ENCODE results near the gene TTLL11. TPM values are rescaled to one million over a fixed set of nuclear protein-coding genes. Genes with fewer than 3 reads are reported as not detected.

The TTLL11 gene
- total RNA-seq, 1 experiment from 2014 or later, result 1.5 TPM

DNA sequence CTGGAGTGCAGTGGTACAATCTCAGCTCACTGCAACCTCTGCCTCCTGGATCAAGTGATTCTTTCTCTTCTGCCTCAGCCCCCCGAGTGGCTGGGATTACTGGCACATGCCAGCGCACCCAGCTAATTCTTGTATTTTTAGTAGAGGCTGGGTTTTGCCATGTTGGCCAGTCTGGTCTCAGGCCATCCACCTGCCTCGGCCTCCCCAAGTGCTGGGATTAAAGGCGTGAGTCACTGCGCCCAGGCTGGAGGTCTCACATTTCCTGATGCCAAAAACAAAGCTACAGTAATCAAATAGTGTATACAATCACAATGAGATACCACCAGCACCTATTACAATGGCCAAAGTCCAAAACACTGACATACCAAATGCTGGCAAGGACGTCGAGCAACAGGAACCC, 51.1 kb downstream of the TTLL11 start:
- no peaks in the 10 kb centered on the region for H3K79me1 ChIP-seq (ENCODE audit: insufficient read depth, low read depth, low read length, poor library complexity, severe bottlenecking)
- no peak overlapping the region for H3K27ac Mint-ChIP-seq
- no peaks in the 10 kb centered on the region for H3K36me3 Mint-ChIP-seq (ENCODE audit: insufficient read depth in 1 of 3, low read depth in 3 of 3)
- DNase-seq, result no peak
- no peak overlapping the region for H4K8ac ChIP-seq (replicated peaks; ENCODE audit: insufficient read length, low read depth, low read length)
- H3K14ac ChIP-seq (ENCODE audit: insufficient read depth, low read length), result no peak overlapping the region
- TF ChIP-seq, protein P1, sequence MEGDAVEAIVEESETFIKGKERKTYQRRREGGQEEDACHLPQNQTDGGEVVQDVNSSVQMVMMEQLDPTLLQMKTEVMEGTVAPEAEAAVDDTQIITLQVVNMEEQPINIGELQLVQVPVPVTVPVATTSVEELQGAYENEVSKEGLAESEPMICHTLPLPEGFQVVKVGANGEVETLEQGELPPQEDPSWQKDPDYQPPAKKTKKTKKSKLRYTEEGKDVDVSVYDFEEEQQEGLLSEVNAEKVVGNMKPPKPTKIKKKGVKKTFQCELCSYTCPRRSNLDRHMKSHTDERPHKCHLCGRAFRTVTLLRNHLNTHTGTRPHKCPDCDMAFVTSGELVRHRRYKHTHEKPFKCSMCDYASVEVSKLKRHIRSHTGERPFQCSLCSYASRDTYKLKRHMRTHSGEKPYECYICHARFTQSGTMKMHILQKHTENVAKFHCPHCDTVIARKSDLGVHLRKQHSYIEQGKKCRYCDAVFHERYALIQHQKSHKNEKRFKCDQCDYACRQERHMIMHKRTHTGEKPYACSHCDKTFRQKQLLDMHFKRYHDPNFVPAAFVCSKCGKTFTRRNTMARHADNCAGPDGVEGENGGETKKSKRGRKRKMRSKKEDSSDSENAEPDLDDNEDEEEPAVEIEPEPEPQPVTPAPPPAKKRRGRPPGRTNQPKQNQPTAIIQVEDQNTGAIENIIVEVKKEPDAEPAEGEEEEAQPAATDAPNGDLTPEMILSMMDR (conservative IDR thresholded peaks at IDR 0.05), result no peak
- H2BK20ac ChIP-seq (ENCODE audit: low read depth, low read length, poor library complexity, severe bottlenecking), result no peak overlapping the region
- H2AK5ac ChIP-seq (ENCODE audit: insufficient read length, low read length), result no peak overlapping the region
- H3K27me3 Mint-ChIP-seq (ENCODE audit: low read depth), result no peaks in the 10 kb centered on the region
- H4K5ac ChIP-seq (ENCODE audit: insufficient read length, low read depth, low read length), result no peak overlapping the region
- no peak overlapping the region for H4K91ac ChIP-seq (ENCODE audit: insufficient read length, low read depth, low read length)
- no peak overlapping the region for H3K23ac ChIP-seq (ENCODE audit: insufficient read length, low read depth, low read length)
- H2BK15ac ChIP-seq (ENCODE audit: low read depth, low read length), result no peak overlapping the region
- H3K23me2 ChIP-seq (ENCODE audit: insufficient read length, low read depth, low read length, poor library complexity, severe bottlenecking), result no peaks in the 10 kb centered on the region
- H3K9me3 ChIP-seq (ENCODE audit: control insufficient read depth, low read depth, low read length), result no peaks in the 10 kb centered on the region
- H3K4me3 Mint-ChIP-seq, result no peak overlapping the region
- H3K4me2 ChIP-seq (ENCODE audit: insufficient read depth, insufficient read length, low read length), result no peak overlapping the region
- WGBS (ENCODE audit: extremely low coverage, insufficient read length, low lambda C conversion rate), result no CpG with 5 or more reads among the region's 7 CpGs
- H3K27me3 ChIP-seq (ENCODE audit: insufficient read depth, low read length), result no peaks in the 10 kb centered on the region
- no peaks in the 10 kb centered on the region for H3K4me1 ChIP-seq (ENCODE audit: insufficient read depth, low read length)
- H4K20me1 ChIP-seq (ENCODE audit: control insufficient read depth, insufficient read depth, insufficient read length), result no peaks in the 10 kb centered on the region
- H3K27ac ChIP-seq (ENCODE audit: insufficient read length, low read depth, low read length), result no peak overlapping the region
- no peaks in the 10 kb centered on the region for H3K79me2 ChIP-seq (ENCODE audit: insufficient read depth, low read length)
- no peak overlapping the region for H2BK12ac ChIP-seq (ENCODE audit: insufficient read length, low read depth, low read length)
- no peak overlapping the region for H3T11ph ChIP-seq (ENCODE audit: low read length)
- peaks cover 1 to 7% of the 10 kb centered on the region in 2 experiments for H3K4me1 Mint-ChIP-seq
- no peak overlapping the region for H2BK120ac ChIP-seq (ENCODE audit: low read depth, low read length, poor library complexity, severe bottlenecking)
- H3K56ac ChIP-seq (ENCODE audit: insufficient read length, low read depth, low read length), result no peak overlapping the region
- no peak overlapping the region for H3K4ac ChIP-seq (ENCODE audit: low read depth, low read length)
- peaks cover 0 to 3% of the 10 kb centered on the region in 2 experiments; a peak in 2 of 5 replicates for H3K9me3 Mint-ChIP-seq
- H2BK5ac ChIP-seq (ENCODE audit: insufficient read length, low read length), result no peak overlapping the region
- H2AFZ ChIP-seq (ENCODE audit: low read length), result no peak overlapping the region
- no peak overlapping the region for H3K18ac ChIP-seq (ENCODE audit: insufficient read length, low read depth, low read length)
- H3K9ac ChIP-seq (ENCODE audit: extremely low read depth, insufficient read length, low read length), result no peak overlapping the region

All from H9 (cell line).